HG03342 (cell line): ENCODE data around the gene SH3TC2.
"Not testable (repeated sequence)": the region's sequence is repeated elsewhere in the genome, so short reads cannot be mapped to it uniquely, and the experiment has no call there.

Experiments used
- ATAC-seq: cut with Tn5 transposase; IDR thresholded peaks from one replicate; pipeline ENCODE4 v1.9.1; 2021; ENCODE audit warnings: mild to moderate bottlenecking, moderate library complexity; ENCODE audit not compliant: unreplicated experiment

SH3TC2 gene

GRCh38 chr5:149063017-149063687 is at the start of gene SH3TC2:
Gene SH3TC2 (minus strand): TSS chr5:149063062. CDS start chr5:149063022, 40 bp downstream.
- ATAC-seq = no peak

- no peak for ATAC-seq
Measured at GRCh38 chr5:149110406-149110805, 47.5 kb upstream of the SH3TC2 start.

GRCh38 chr5:149108651-149109280 is 45.9 kb upstream of the SH3TC2 start:
- ATAC-seq = no peak

GRCh38 chr5:149100331-149100730 is 37.5 kb upstream of the SH3TC2 start:
- ATAC-seq = no peak

GRCh38 chr5:149099920-149100319 is 37.1 kb upstream of the SH3TC2 start:
- ATAC-seq = no peak

- no peak for ATAC-seq
Measured at GRCh38 chr5:149094996-149095395, 32.1 kb upstream of the SH3TC2 start.

- ATAC-seq = no peak
Measured at GRCh38 chr5:149093625-149094024, 30.8 kb upstream of the SH3TC2 start.

- no peak for ATAC-seq
Measured at GRCh38 chr5:149089796-149090195, 26.9 kb upstream of the SH3TC2 start.

GRCh38 chr5:149088686-149089085 is 25.8 kb upstream of the SH3TC2 start:
- ATAC-seq = no peak

- no peak for ATAC-seq
Measured at GRCh38 chr5:149083846-149084245, 21.0 kb upstream of the SH3TC2 start.

- ATAC-seq = no peak
Measured at GRCh38 chr5:149082271-149082670, 19.4 kb upstream of the SH3TC2 start.

- no peak for ATAC-seq
Measured at GRCh38 chr5:149080294-149080693, 17.4 kb upstream of the SH3TC2 start.

GRCh38 chr5:149079883-149080282 is 17.0 kb upstream of the SH3TC2 start:
- ATAC-seq = no peak

GRCh38 chr5:149074071-149074470 is 11.2 kb upstream of the SH3TC2 start:
- ATAC-seq = not testable (repeated sequence)

GRCh38 chr5:149073213-149073612 is 10.4 kb upstream of the SH3TC2 start:
- ATAC-seq = no peak

GRCh38 chr5:149072791-149073190 is 9.9 kb upstream of the SH3TC2 start:
- no peak for ATAC-seq

- ATAC-seq = no peak
Measured at GRCh38 chr5:149072376-149072775, 9.5 kb upstream of the SH3TC2 start.

GRCh38 chr5:149071756-149072155 is 8.9 kb upstream of the SH3TC2 start:
- no peak for ATAC-seq

- ATAC-seq = no peak
Measured at GRCh38 chr5:149071216-149071615, 8.4 kb upstream of the SH3TC2 start.

GRCh38 chr5:149069711-149070110 is 6.8 kb upstream of the SH3TC2 start:
- no peak for ATAC-seq

GRCh38 chr5:149063896-149064478 is 1.1 kb upstream of the SH3TC2 start:
- ATAC-seq = no peak

- ATAC-seq = no peak
Measured at GRCh38 chr5:149062371-149063016, 368 bp downstream of the SH3TC2 start.
